NCI-H1694 (cell line): ENCODE results near the gene WNT10A.

Experiments used
- DNase-seq: peaks from one replicate; lab custom pipeline; 2025; lab: John Stamatoyannopoulos, UW

WNT10A gene

GRCh38 chr2:218857371-218858137, 23.1 kb upstream of the WNT10A start:
- peak; percentile 15 for DNase-seq

DNA sequence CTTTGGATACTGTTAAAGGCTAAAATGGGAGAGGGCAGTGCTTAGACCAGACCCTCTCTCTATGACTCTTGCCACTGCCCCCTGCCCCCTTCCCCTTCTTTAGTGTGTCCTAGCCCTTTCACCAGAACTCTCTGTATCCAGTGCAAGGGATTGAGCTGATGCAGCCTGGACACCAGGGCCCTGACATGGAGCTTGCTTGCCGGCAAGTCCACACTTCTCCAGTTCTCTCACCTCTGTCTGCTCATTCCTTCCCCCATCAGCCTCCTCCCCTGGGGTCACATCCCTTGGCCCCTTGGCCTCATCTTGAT, 22.6 kb upstream of the WNT10A start:
- DNase-seq, result no peak

GRCh38 chr2:218858671-218859555, 21.7 kb upstream of the WNT10A start:
- no peak for DNase-seq

- DNase-seq, result no peak
Measured at GRCh38 chr2:218859556-218859987, 21.1 kb upstream of the WNT10A start, which contains the start of gene WNT6. Gene WNT6 (plus strand): TSS chr2:218859805. CDS start chr2:218860038, 233 bp downstream.

- DNase-seq, result no peak
Measured at GRCh38 chr2:218859988-218860831, 20.4 kb upstream of the WNT10A start.

DNA sequence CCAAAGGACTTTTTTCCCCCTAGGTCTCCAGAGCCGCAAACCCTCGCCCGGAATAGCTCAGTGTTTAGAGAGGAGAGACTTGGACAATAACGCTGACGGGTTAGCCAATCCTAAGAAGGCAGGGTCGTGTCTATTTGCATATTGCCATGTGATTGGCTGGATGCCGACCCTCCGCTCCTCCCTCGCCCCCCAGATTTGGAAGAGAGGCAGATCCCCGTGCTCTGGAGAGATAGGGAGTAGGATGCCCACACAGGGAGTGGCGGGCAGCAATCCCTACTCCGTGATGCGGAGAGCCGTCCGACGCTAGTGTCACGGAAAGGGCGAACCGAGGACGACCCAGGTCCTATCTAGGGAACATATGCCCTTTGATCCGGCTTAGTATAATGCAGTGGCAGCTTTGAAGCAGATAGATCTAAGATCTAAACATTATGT, 19.7 kb upstream of the WNT10A start:
- peak; percentile 98 for DNase-seq

- no peak for DNase-seq
Measured at GRCh38 chr2:218861645-218862318, 18.9 kb upstream of the WNT10A start.

DNA sequence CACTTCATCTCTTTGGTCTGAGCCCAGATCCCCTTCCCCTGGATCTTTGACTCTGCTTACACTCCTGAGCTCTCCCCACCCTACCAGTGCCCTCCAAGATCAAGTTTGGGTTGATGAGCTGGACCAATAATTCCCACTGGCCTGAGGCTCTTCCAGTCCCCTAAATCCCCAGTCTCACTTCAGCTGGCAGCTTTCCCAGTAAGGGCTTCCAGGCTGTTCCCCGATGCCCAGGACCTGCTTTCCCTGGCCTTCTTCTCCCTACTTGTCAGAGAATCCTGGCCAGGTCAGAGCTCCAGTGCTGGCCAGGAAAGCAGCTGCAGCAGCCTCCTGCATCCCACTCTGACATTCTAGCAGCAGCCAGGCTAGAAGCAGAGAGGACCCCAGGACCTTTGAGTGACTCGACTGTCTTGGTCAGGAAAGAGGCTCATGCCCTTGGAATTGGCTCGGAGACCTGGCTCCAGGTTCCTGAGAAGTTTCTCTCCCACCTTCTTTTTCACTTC, 17.6 kb upstream of the WNT10A start:
- no peak for DNase-seq

GRCh38 chr2:218865396-218865795, 15.3 kb upstream of the WNT10A start:
- DNase-seq, result no peak

DNA sequence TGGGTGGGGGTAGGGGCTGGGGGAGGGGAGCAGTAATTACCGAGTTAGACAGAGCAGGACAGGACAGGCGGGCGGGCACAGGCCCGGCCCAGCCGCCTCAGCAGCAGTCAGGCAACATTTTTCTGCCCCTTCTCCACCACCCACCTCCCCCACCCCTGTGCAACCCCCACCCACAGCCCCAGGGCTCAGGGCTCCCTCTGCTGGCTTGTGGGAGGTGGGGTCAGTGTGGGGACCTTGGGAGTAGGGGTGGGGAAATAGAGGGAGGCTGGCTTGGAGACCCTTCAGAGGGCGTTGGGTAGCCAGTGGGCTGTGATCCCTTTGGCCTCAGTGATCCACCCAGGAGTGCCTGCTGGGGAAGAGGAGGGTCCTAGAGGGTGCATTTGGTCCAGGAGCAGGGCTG, 14.7 kb upstream of the WNT10A start:
- DNase-seq, result no peak

DNA sequence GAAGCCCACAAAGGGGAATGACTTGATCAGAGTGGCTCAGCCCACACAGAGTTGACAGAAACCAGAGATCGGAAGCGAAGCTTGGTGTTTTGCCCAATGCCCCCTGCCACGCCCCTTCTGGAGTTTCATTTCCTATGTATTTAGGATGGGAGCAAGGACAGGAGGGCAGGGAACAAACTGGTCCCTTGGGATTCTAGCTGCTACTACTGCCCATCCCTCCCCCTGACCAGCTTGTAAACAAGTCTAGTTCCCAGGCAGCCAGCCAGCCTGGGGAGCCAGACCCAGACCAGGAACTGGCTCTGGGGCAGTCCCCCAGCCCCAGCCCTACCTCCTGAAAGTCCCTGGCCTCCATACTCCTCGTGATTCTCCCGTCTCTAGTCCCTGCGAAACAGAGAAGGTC, 12.8 kb upstream of the WNT10A start:
- DNase-seq, result no peak

GRCh38 chr2:218869064-218869463, 11.6 kb upstream of the WNT10A start:
- DNase-seq, result no peak

- no peak for DNase-seq
Measured at GRCh38 chr2:218870984-218871344, 9.7 kb upstream of the WNT10A start.

GRCh38 chr2:218871345-218872302, 9.0 kb upstream of the WNT10A start:
- no peak for DNase-seq

DNA sequence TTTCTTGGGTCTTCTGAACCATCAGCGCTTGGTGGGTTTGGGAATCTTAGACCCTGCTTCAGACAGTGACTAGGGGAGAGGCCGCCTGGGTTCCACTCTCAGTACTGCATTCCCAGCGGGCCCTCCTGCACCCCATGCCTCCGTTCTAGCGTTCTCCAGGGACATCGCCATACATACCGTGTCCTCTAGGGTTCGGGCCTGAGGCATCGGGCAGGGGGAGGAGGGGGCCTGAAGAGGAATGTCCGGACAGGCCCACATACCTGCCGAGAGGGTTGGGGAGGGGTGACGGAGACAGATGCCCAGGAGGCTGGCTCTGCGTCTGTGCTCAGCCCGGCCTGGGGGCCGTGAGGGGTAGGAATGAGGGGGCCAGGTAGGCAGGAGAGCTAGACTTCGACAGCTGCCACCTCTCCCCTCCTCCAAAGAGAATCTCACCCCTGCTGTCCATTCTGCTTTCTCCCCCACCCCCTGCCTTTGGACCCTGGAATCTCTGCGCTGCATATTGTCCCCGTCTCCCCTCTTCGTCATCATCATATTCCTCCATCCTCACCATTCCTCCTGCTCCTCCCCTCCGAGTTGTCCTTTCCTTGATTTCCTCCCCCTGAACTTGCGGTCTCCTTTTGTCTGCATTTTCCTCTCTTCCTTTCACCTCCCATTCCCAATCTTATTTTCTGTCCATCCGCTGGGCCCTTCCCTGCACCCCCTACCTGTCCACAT, 7.8 kb upstream of the WNT10A start:
- no peak for DNase-seq

GRCh38 chr2:218873359-218874194, 7.1 kb upstream of the WNT10A start:
- no peak for DNase-seq

DNA sequence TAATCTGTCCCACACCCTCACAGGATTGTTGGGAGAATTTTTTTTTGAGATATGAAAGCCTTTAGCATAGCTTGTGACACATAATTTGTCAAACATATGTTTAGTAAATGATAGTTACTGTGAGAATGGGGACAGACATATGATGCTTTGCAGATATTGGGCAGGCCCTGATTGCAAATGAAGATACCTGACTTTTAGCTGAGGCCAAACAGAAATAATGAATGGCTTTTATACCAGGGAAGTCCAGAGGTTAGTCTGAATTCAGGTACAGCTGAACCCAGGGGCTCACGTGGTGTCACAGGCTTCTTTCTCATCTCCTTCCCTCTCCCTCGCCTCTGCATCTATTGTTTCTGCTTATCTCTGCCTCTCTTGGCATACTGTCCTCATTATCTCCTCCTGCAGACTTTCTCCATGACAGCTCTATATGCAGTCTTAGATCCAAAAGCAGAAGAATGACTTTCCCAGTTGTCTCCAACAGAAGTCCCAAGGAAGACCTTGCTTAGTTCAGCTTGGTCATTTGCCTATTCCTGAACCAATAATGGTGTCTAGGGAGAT, 4.9 kb upstream of the WNT10A start:
- no peak for DNase-seq

DNA sequence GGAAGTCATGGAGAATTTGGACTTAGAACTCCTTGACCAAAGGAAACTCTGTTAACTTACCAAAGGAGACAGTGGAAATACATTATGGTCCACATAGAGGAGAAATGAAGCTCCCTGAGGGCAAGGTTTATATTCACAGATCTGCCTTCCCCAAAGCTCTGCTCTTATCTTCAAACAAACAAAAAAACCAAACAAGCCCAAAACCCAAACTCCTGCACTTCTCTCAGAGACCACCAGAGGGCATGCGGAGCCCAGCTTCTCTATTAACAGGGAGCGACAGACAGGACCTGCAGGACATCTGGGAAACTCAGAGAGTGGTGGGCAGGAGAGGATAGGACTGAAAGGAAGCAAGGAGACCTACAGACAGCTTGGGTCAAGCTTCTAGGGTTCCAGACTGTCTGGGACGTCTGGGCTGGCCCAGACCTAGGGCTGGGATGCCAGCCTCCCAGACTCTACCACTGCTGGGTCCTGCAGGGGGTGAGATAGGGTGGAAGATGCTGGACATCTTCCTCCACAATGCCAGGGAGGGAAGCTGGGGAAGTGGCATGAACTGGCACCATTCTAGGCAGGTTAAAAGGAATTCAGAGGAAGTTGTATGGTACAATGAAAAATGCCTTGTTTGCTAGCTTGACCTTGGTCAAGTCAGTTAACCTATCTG, 4.0 kb upstream of the WNT10A start:
- peak; percentile 94 for DNase-seq
